PC-3 (cell line): ENCODE measurements around the gene TTLL12. TPM values are rescaled to one million over a fixed set of nuclear protein-coding genes. Genes with fewer than 3 reads are reported as not detected.

Source experiments
- ATAC-seq: fragments of 200-7000 bp; cut with Tn5 transposase; 2 replicates; pipeline ENCODE4 v1.9.1; 2020; ENCODE audit warnings: mild to moderate bottlenecking, moderate library complexity
- BruUV-seq: library from RNA; stranded (reverse); fragments of 400-500 nt; replicated peaks from 2 replicates; lab custom pipeline; 2021; lab: Mats Ljungman, UMichigan
- CTCF ChIA-PET: fragments of 300-600 bp; sonication (Branson Sonifier 250); formaldehyde crosslinking; loops from one replicate; lab custom pipeline; 2022; ENCODE audit warnings: antibody characterized with exemption; lab: Charles Lee
- POLR2A ChIA-PET: fragments of 300-600 bp; sonication (Branson Sonifier 250); formaldehyde crosslinking; loops from one replicate; lab custom pipeline; 2022; ENCODE audit warnings: antibody characterized with exemption; ENCODE audit not compliant: unreplicated experiment; lab: Charles Lee
- DNase-seq: peaks from one replicate; pipeline ENCODE4 v3.0.0-alpha.2; 2015
- H2AFZ ChIP-seq: fragments of 300-600 bp; sonication (generic); 2 replicates; pipeline ENCODE4 v1.6.0; 2016; ENCODE audit warnings: antibody characterized with exemption, low read length
- H3F3A ChIP-seq: fragments of 300-600 bp; sonication (generic); one replicate; pipeline ENCODE4 v1.6.0; 2017; ENCODE audit warnings: antibody characterized with exemption, low read length, control low read depth, mild to moderate bottlenecking; ENCODE audit not compliant: unreplicated experiment
- H3K27ac ChIP-seq: fragments of 300-600 bp; sonication (generic); 2 replicates; pipeline ENCODE4 v1.5.1; 2016; ENCODE audit warnings: mild to moderate bottlenecking, low read length
- H3K27me3 ChIP-seq: fragments of 300-600 bp; sonication (generic); 2 replicates; pipeline ENCODE4 v1.6.1; 2016; ENCODE audit warnings: low read length, mixed read lengths
- H3K36me3 ChIP-seq: fragments of 300-600 bp; sonication (generic); 2 replicates; pipeline ENCODE4 v1.6.1; 2016; ENCODE audit warnings: low read depth, mixed run types, low read length, mixed read lengths
- H3K4me1 ChIP-seq: fragments of 300-600 bp; sonication (generic); 2 replicates; pipeline ENCODE4 v1.5.1; 2016; ENCODE audit warnings: low read length; ENCODE audit not compliant: insufficient read depth
- H3K4me2 ChIP-seq: fragments of 300-600 bp; sonication (generic); 2 replicates; pipeline ENCODE4 v1.6.0; 2016; ENCODE audit warnings: low read length
- H3K4me3 ChIP-seq: fragments of 300-600 bp; sonication (generic); 2 replicates; pipeline ENCODE4 v1.5.1; 2016; ENCODE audit warnings: mild to moderate bottlenecking, low read length, mixed read lengths
- H3K79me2 ChIP-seq: fragments of 300-600 bp; sonication (generic); 2 replicates; pipeline ENCODE4 v1.6.1; 2017; ENCODE audit warnings: low read length, mixed read lengths
- H3K9ac ChIP-seq: fragments of 300-600 bp; sonication (generic); 2 replicates; pipeline ENCODE4 v1.6.0; 2016; ENCODE audit warnings: mild to moderate bottlenecking, low read length
- H3K9me2 ChIP-seq: fragments of 300-600 bp; sonication (generic); replicated peaks from 2 replicates; pipeline ENCODE4 v1.6.1; 2016; ENCODE audit warnings: mixed run types, low read length, mixed read lengths
- H3K9me3 ChIP-seq: fragments of 300-600 bp; sonication (generic); 2 replicates; pipeline ENCODE4 v1.6.1; 2016; ENCODE audit warnings: low read length, mixed read lengths
- H4K20me1 ChIP-seq: fragments of 300-600 bp; sonication (generic); 2 replicates; pipeline ENCODE4 v1.6.1; 2016; ENCODE audit warnings: low read length, mixed read lengths
- CTCF ChIP-seq: fragments of 300-600 bp; sonication (generic); conservative IDR thresholded peaks from 2 replicates; pipeline ENCODE4 v1.5.1; 2017; ENCODE audit warnings: antibody characterized with exemption, low read depth, mild to moderate bottlenecking, low read length
- EZH2 ChIP-seq: fragments of 300-600 bp; sonication (generic); IDR thresholded peaks from one replicate; pipeline ENCODE4 v1.6.1; 2017; ENCODE audit warnings: antibody characterized with exemption, mild to moderate bottlenecking, low read length; ENCODE audit not compliant: unreplicated experiment
- EZH2phosphoT487 ChIP-seq: fragments of 300-600 bp; sonication (generic); IDR thresholded peaks from 2 replicates; pipeline ENCODE4 v1.6.1; 2018; ENCODE audit warnings: mild to moderate bottlenecking, antibody characterized with exemption, low read length, borderline replicate concordance
- intact Hi-C: fragments of 100-400 bp; cut with micrococcal nuclease; formaldehyde crosslinking; loops from 2 replicates; pipeline ENCODE4 v1.9.0; 2023
- total RNA-seq: library from RNA; depleted of rRNA; stranded (reverse); fragments of >200 nt; gene quantifications from 2 replicates; pipeline ENCODE4 v1.2.3, GENCODE V29; 2014

TTLL12 gene
- total RNA-seq, 1 experiment from 2014 or later: 48.9 TPM

- no peaks in the 10 kb centered on the region for H3K9me3 ChIP-seq
- no peak overlapping the region for H3K27ac ChIP-seq
- DNase-seq (no peak), ATAC-seq (no peak)
- H3K36me3 ChIP-seq: no peaks in the 10 kb centered on the region
- CTCF ChIA-PET: no interaction called here
- no peak overlapping the region for H3K4me2 ChIP-seq
- intact Hi-C loops: no loop called here
- no peak overlapping the region for H2AFZ ChIP-seq
- H3K4me1 ChIP-seq: no peaks in the 10 kb centered on the region
- no peak overlapping the region for H3K4me3 ChIP-seq
- BruUV-seq: no TSS peak
- POLR2A ChIA-PET: no interaction called here
- H3K9ac ChIP-seq: no peak overlapping the region
- no peaks in the 10 kb centered on the region for H3K9me2 ChIP-seq
- H3K79me2 ChIP-seq: no peaks in the 10 kb centered on the region
- TF ChIP-seq EZH2phosphoT487 (no peak), CTCF (no peak), EZH2 (no peak)
- H3K27me3 ChIP-seq: no peaks in the 10 kb centered on the region
- no peaks in the 10 kb centered on the region for H4K20me1 ChIP-seq
- no peaks in the 10 kb centered on the region for H3F3A ChIP-seq
Measured at GRCh38 chr22:43174941-43175531, 11.9 kb downstream of the TTLL12 start.

- Histone ChIP-seq H3K4me3 (no peak overlapping the region), H3K9ac (no peak overlapping the region), H3K4me2 (no peak overlapping the region), H4K20me1 (no peaks in the 10 kb centered on the region), H3K79me2 (no peaks in the 10 kb centered on the region), H3K9me2 (no peaks in the 10 kb centered on the region), H2AFZ (no peak overlapping the region), H3K9me3 (no peaks in the 10 kb centered on the region), H3K27ac (no peak overlapping the region), H3K36me3 (no peaks in the 10 kb centered on the region), H3K4me1 (no peaks in the 10 kb centered on the region), H3K27me3 (no peaks in the 10 kb centered on the region), H3F3A (no peaks in the 10 kb centered on the region)
- BruUV-seq: no TSS peak
- DNase-seq: no peak
- no peak for ATAC-seq
- CTCF ChIA-PET: no interaction called here
- TF ChIP-seq EZH2 (no peak), EZH2phosphoT487 (no peak), CTCF (no peak)
- intact Hi-C loops: no loop called here
- POLR2A ChIA-PET: no interaction called here
Measured at GRCh38 chr22:43173976-43174720, 12.8 kb downstream of the TTLL12 start.

GRCh38 chr22:43173566-43173965, 13.4 kb downstream of the TTLL12 start:
- CTCF ChIA-PET: no interaction called here
- Histone ChIP-seq H3K9ac (no peak overlapping the region), H3K9me2 (no peaks in the 10 kb centered on the region), H3K79me2 (no peaks in the 10 kb centered on the region), H3K9me3 (no peaks in the 10 kb centered on the region), H4K20me1 (no peaks in the 10 kb centered on the region), H3F3A (no peaks in the 10 kb centered on the region), H2AFZ (no peak overlapping the region), H3K27me3 (no peaks in the 10 kb centered on the region), H3K4me2 (no peak overlapping the region), H3K4me3 (no peak overlapping the region), H3K36me3 (no peaks in the 10 kb centered on the region), H3K4me1 (no peaks in the 10 kb centered on the region), H3K27ac (no peak overlapping the region)
- POLR2A ChIA-PET: no interaction called here
- TF ChIP-seq EZH2phosphoT487 (no peak), EZH2 (no peak), CTCF (no peak)
- intact Hi-C loops: no loop called here
- ATAC-seq (no peak), DNase-seq (no peak)
- BruUV-seq: no TSS peak
